ENCODE data around the gene HES5. TPM values are rescaled to one million over a fixed set of nuclear protein-coding genes. Genes with fewer than 3 reads are reported as not detected.

The HES5 gene
- total RNA-seq, 1 donor from 2014 or later = not detected

DNA sequence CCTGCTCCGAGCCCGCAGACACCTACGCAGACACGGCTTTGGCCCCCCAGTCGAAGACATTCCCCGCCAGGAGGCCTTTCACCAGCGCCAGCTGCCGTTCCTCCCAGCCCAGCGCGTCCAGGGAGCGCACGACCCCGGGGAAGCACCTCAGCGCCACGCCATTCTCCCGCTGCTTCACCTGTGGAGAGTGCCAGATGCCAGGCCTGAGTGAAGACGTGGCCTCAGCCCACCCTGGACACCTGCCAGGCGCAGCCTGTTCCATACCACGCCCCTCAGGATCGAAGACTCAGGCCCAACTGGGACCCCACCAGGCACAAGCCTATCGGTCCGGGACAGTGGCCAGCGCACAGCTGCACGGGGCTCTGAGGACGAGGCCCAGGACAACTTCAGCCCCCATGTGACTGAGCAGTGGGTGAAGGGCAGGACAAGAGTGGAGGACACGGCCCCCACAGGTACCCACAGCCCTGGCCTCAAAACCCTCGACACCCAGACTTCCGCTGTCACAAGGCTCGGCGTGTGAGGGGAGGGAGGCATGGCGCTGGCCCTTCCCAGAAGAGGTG, 17.1 kb downstream of the HES5 start:
- Mint-ChIP-seq H3K4me1 (ENCODE audit: unreplicated experiment) (no peaks in the 10 kb centered on the region), H3K27ac (ENCODE audit: unreplicated experiment) (no peak overlapping the region), H3K27me3 (ENCODE audit: unreplicated experiment) (no peaks in the 10 kb centered on the region), H3K9me3 (ENCODE audit: unreplicated experiment) (no peaks in the 10 kb centered on the region), H3K36me3 (ENCODE audit: unreplicated experiment) (peaks cover 12% of the 10 kb centered on the region), H3K4me3 (ENCODE audit: unreplicated experiment) (no peak overlapping the region)
- TF ChIP-seq, protein P1, sequence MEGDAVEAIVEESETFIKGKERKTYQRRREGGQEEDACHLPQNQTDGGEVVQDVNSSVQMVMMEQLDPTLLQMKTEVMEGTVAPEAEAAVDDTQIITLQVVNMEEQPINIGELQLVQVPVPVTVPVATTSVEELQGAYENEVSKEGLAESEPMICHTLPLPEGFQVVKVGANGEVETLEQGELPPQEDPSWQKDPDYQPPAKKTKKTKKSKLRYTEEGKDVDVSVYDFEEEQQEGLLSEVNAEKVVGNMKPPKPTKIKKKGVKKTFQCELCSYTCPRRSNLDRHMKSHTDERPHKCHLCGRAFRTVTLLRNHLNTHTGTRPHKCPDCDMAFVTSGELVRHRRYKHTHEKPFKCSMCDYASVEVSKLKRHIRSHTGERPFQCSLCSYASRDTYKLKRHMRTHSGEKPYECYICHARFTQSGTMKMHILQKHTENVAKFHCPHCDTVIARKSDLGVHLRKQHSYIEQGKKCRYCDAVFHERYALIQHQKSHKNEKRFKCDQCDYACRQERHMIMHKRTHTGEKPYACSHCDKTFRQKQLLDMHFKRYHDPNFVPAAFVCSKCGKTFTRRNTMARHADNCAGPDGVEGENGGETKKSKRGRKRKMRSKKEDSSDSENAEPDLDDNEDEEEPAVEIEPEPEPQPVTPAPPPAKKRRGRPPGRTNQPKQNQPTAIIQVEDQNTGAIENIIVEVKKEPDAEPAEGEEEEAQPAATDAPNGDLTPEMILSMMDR (IDR thresholded peaks at IDR 0.05) = no peak
- DNase-seq (ENCODE audit: extremely low spot score, unreplicated experiment) = no peak

DNA sequence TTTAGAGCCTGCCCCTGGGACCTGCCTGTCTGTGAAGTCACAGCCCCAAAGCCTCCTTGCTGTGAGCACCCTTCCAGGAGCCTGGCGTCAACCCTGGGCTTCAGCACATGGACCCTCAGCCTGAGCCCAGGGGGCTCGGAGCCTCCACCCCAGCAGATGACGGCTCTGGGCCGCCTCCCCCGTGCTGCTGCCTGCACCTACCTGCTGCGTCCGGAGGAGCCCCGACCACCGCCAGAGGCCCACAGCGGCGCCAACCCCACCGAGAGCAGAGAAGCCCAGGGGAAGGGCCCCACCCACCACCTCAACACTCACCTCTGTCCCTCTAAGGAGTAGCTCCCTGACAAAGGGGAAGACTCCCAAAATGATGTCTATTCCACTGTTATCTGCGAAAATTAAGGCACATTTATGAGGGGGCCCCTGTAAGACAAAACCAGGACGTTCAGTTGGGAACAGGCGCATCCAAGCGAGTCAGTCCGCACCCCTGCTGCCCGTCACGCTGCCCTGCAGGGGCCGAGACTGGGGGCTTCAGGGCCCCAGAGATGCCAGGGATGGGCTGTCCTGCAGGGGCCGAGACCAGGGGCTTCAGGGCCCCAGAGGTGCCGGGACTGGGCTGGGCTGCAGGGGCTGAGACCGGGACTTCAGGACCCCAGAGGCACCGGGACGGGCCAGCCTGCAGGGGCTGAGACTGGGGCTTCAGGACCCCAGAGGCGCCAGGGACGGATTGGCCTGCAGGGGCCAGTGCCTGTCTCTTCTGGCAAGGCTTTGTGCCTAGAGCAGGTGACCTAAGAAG, 19.5 kb downstream of the HES5 start:
- Mint-ChIP-seq H3K9me3 (ENCODE audit: unreplicated experiment) (no peaks in the 10 kb centered on the region), H3K36me3 (ENCODE audit: unreplicated experiment) (peaks cover 5% of the 10 kb centered on the region), H3K27ac (ENCODE audit: unreplicated experiment) (no peak overlapping the region), H3K4me1 (ENCODE audit: unreplicated experiment) (peaks cover 2% of the 10 kb centered on the region), H3K4me3 (ENCODE audit: unreplicated experiment) (no peak overlapping the region), H3K27me3 (ENCODE audit: unreplicated experiment) (no peaks in the 10 kb centered on the region)
- no peak for DNase-seq (ENCODE audit: extremely low spot score, unreplicated experiment)
- TF ChIP-seq, protein P1 (IDR thresholded peaks at IDR 0.05) = no peak

DNA sequence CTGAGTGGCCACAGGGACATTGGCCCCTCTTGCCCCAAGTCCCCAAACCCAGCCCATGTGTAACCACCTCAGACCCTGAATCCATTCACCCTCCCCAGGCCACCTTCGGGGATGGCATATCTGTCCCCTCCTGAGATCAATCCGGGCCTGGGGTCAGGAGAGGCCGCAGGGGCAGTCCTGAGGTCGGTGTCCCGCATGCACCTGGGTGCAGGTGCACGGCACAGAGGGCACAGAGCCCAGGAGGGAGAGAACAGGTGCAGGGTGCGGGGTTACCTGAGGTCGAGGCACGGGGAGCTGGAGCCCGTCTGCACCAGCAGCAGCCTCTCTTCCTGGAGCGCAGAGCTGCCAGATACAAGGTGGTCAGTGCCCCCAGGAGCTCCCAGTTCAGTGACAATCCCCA, 20.5 kb downstream of the HES5 start:
- no peak overlapping the region for H3K4me3 Mint-ChIP-seq (ENCODE audit: unreplicated experiment)
- TF ChIP-seq, protein P1 (IDR thresholded peaks at IDR 0.05) = no peak
- no peak overlapping the region for H3K27ac Mint-ChIP-seq (ENCODE audit: unreplicated experiment)
- peaks cover 5% of the 10 kb centered on the region for H3K36me3 Mint-ChIP-seq (ENCODE audit: unreplicated experiment)
- H3K4me1 Mint-ChIP-seq (ENCODE audit: unreplicated experiment) = peaks cover 3% of the 10 kb centered on the region
- no peaks in the 10 kb centered on the region for H3K27me3 Mint-ChIP-seq (ENCODE audit: unreplicated experiment)
- no peaks in the 10 kb centered on the region for H3K9me3 Mint-ChIP-seq (ENCODE audit: unreplicated experiment)
- no peak for DNase-seq (ENCODE audit: extremely low spot score, unreplicated experiment)

DNA sequence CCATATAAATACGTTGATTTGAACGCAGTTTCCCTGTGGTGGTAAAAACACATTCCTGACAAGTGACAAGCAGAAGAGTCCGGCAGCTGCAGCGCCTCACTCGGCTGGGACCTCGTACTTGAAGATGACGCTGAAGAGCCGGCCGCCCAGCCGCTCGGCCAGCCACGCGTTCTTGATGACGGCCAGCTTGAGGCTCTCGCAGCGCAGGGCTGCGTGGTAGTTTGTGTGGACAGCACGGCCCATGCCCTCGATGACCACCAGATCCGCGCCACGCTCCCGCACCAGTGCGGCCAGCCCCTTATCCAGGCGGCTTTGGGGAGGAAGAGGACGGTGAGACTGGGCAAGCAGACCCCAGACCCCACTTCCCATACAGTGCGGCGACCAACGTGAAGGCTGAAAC, 21.3 kb downstream of the HES5 start:
- TF ChIP-seq, protein P1 (IDR thresholded peaks at IDR 0.05) = no peak
- Mint-ChIP-seq H3K36me3 (ENCODE audit: unreplicated experiment) (peaks cover 5% of the 10 kb centered on the region), H3K9me3 (ENCODE audit: unreplicated experiment) (no peaks in the 10 kb centered on the region), H3K27ac (ENCODE audit: unreplicated experiment) (no peak overlapping the region), H3K4me1 (ENCODE audit: unreplicated experiment) (peaks cover 3% of the 10 kb centered on the region), H3K4me3 (ENCODE audit: unreplicated experiment) (no peak overlapping the region), H3K27me3 (ENCODE audit: unreplicated experiment) (no peaks in the 10 kb centered on the region)
- DNase-seq (ENCODE audit: extremely low spot score, unreplicated experiment) = no peak

DNA sequence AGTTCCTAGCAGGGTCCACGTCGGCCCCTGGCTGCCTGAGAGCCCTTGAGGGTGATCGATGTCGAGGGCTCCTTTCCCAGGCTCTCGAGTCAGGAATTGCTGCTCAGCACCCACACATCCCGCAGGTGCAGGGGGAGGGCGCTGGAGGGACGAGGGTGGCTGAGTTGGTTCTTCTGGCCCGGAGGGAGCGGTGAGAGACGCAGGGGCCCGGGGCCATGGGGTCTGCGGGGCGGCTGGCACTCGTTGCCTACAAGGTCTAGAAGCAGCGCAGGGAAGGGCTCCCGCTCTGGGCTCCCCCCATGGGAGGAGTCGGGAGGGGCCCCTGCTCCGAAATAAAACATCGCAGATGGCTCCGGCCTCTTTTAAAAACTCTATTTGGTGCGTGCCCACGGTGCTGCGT, 21.9 kb downstream of the HES5 start:
- H3K27me3 Mint-ChIP-seq (ENCODE audit: unreplicated experiment) = no peaks in the 10 kb centered on the region
- TF ChIP-seq, protein P1 (IDR thresholded peaks at IDR 0.05) = no peak
- no peak for DNase-seq (ENCODE audit: extremely low spot score, unreplicated experiment)
- H3K27ac Mint-ChIP-seq (ENCODE audit: unreplicated experiment) = no peak overlapping the region
- peaks cover 5% of the 10 kb centered on the region for H3K36me3 Mint-ChIP-seq (ENCODE audit: unreplicated experiment)
- H3K4me3 Mint-ChIP-seq (ENCODE audit: unreplicated experiment) = no peak overlapping the region
- H3K4me1 Mint-ChIP-seq (ENCODE audit: unreplicated experiment) = peaks cover 3% of the 10 kb centered on the region
- no peaks in the 10 kb centered on the region for H3K9me3 Mint-ChIP-seq (ENCODE audit: unreplicated experiment)
